Esophagus muscularis mucosa (tissue), 4 donors: ENCODE measurements around the gene KRT6B.

Experiments
- EP300 ChIP-seq: sonication (generic); formaldehyde crosslinking; IDR thresholded peaks from one replicate; pipeline ENCODE4 v1.6.1; 2017; ENCODE audit warnings: antibody characterized with exemption
- POLR2A ChIP-seq: fragments of 450-650 bp; IDR thresholded peaks from one replicate; pipeline ENCODE4 v1.6.1; 2017; ENCODE audit warnings: antibody characterized with exemption, moderate library complexity, mild to moderate bottlenecking, low read depth
- POLR2AphosphoS5 ChIP-seq, 2 donors: sonication (generic); formaldehyde crosslinking; IDR thresholded peaks; one replicate each; pipeline ENCODE4 v1.6.1; 2017; ENCODE audit warnings: antibody characterized with exemption in 2 of 2
- TF ChIP-seq, protein P1 (sequence below), 3 experiments: fragments of 200-600 bp in 2 of 3; fragments of 450-650 bp in 1 of 3; sonication (generic) in 2 of 3; IDR thresholded peaks; one replicate each; pipeline ENCODE4 v1.5.1; 2017 to 2019; ENCODE audit warnings: antibody characterized with exemption in 3 of 3, mild to moderate bottlenecking in 2 of 3, moderate library complexity in 1 of 3

DNA sequence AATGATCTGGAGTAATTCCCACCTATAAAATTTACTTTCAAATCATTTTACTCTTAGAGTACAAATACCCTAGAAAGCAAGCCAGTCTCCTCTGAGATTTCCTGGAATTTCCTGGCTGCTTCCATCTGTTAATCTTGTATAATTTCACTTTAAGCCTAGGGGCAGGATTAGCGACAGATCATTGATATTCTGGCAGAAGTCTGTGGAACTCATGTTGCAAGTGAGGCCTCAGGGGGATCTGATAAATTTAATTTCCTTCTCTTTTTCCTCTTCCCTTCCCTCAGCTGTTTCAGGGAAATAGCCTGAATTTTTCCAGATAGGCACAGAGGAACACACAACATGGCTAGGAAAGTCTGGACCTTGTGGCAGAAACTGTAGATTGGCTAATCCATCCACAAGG, 47.0 kb upstream of the KRT6B start:
- TF ChIP-seq, protein P1, sequence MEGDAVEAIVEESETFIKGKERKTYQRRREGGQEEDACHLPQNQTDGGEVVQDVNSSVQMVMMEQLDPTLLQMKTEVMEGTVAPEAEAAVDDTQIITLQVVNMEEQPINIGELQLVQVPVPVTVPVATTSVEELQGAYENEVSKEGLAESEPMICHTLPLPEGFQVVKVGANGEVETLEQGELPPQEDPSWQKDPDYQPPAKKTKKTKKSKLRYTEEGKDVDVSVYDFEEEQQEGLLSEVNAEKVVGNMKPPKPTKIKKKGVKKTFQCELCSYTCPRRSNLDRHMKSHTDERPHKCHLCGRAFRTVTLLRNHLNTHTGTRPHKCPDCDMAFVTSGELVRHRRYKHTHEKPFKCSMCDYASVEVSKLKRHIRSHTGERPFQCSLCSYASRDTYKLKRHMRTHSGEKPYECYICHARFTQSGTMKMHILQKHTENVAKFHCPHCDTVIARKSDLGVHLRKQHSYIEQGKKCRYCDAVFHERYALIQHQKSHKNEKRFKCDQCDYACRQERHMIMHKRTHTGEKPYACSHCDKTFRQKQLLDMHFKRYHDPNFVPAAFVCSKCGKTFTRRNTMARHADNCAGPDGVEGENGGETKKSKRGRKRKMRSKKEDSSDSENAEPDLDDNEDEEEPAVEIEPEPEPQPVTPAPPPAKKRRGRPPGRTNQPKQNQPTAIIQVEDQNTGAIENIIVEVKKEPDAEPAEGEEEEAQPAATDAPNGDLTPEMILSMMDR (IDR thresholded peaks at IDR 0.05): no peak
- no peak for TF ChIP-seq POLR2A
- TF ChIP-seq POLR2AphosphoS5 (IDR thresholded peaks at IDR 0.05): no peak
- TF ChIP-seq EP300: no peak
